Activated naive CD8-positive, alpha-beta T cell (primary cell): Measurements from ENCODE around the gene PDE2A.

ENCODE experiments used
- H3K27ac Mint-ChIP-seq: one replicate; pipeline ENCODE4 v1.8.0; 2021; ENCODE audit warnings: mixed read lengths
- H3K27me3 Mint-ChIP-seq: one replicate; pipeline ENCODE4 v1.8.0; 2021; ENCODE audit warnings: mixed read lengths
- H3K36me3 Mint-ChIP-seq: one replicate; pipeline ENCODE4 v1.8.0; 2021; ENCODE audit warnings: mixed read lengths
- H3K4me1 Mint-ChIP-seq: one replicate; pipeline ENCODE4 v1.8.0; 2021; ENCODE audit warnings: low read depth, mixed read lengths
- H3K4me3 Mint-ChIP-seq: one replicate; pipeline ENCODE4 v1.8.0; 2021; ENCODE audit warnings: mild to moderate bottlenecking, mixed read lengths
- H3K9me3 Mint-ChIP-seq: one replicate; pipeline ENCODE4 v1.8.0; 2021; ENCODE audit warnings: low read depth, mixed read lengths

The PDE2A gene

DNA sequence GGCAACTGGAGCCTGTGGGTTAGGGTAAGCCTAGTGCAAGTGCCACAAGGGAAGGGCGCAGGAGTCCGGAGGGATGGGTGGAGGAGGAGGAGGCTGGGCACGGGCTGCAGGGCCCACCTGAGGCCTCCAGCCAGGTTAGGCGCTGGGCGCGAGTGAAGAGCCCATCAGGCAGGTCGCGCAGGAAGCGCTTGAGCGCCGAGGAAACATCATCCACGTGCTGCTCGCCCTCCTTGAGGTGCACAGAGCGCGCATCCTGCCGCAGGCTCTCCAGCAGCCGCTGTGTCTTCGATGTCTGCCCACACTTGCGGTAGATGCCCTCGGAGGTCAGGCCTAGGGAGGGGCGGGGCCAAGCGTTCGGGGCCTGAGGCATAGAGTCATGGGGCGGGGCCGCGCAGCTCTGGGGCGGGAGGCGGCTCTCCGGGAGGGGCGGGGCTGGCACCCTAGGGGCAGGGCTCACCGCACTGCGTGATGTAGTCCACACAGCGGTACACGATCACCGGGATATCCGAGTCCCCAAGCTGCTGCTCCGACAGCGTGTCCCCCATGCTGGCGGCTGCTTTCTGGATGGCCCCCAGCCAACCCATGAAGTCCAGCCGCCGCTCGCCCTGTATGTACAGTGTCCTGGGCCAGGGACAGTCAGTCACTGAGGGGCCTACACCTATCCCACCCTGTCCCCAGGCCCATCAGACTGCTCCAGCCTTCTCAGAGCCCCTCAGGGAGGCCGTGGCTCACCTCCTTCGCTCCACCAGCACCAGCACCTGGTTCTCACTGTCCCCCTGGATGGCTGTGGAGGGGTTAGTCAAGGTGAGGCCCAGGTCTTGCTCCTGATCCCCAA is 22.9 kb upstream of the PDE2A start:
- no peaks in the 10 kb centered on the region for H3K27me3 Mint-ChIP-seq
- H3K27ac Mint-ChIP-seq: no peak overlapping the region
- no peaks in the 10 kb centered on the region for H3K4me1 Mint-ChIP-seq
- H3K4me3 Mint-ChIP-seq: no peak overlapping the region
- H3K9me3 Mint-ChIP-seq: no peaks in the 10 kb centered on the region
- peaks cover 6% of the 10 kb centered on the region for H3K36me3 Mint-ChIP-seq

DNA sequence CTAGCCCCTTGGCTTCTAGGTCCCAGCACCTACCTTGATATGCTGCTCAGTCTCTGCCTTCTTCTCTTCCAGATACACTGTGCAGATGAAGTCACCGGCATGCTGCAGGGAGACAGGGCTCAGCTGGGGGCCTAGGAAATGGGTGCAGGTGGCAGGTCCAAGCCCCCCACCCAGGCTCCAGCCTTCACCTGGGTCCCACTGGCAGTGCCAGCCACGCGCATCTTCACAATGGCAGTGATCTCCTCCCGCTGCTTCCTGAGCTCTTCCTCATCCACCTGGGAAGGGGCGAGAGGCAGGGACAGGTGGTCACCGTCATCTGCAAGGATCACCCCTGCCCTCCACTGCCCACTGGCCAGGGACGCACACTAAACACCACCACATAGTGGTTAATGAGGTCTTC is 21.1 kb upstream of the PDE2A start:
- no peaks in the 10 kb centered on the region for H3K4me1 Mint-ChIP-seq
- peaks cover 6% of the 10 kb centered on the region for H3K36me3 Mint-ChIP-seq
- no peak overlapping the region for H3K27ac Mint-ChIP-seq
- H3K27me3 Mint-ChIP-seq: no peaks in the 10 kb centered on the region
- H3K4me3 Mint-ChIP-seq: no peak overlapping the region
- no peaks in the 10 kb centered on the region for H3K9me3 Mint-ChIP-seq

DNA sequence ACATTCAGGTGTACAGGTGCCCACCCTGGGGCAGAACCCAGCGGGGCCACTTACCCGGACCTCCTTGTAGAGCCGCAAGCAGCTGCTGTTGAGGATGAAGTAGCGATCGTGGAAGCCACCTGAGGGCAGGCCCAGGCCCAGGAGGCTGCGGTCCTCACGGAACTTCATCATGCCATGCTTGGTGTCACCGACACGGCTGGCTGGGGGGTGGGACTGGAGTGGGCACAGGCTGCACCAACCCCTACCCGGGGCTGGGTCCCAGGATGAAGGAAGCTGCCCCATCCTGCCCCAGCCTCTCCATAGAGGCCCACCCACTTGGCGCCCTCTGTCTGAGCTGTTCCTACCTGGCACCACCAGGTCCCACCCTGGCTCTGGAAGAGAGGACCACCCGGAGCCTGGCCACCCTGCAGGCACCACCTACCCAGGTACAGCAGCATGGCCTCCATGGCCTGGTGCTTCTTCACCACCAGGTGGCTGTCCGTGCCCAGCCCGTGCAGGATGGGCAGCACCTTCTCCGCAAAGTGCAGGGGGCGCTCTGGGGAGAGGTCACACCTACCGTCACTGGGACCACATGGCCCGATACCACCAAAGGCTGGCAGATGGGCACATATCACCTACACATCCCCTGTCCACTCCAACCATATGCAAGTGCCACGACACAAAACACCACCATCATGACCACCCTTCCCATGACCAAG is 19.2 kb upstream of the PDE2A start:
- no peak overlapping the region for H3K27ac Mint-ChIP-seq
- H3K4me3 Mint-ChIP-seq: no peak overlapping the region
- H3K4me1 Mint-ChIP-seq: peaks cover 2% of the 10 kb centered on the region
- H3K9me3 Mint-ChIP-seq: no peaks in the 10 kb centered on the region
- no peaks in the 10 kb centered on the region for H3K27me3 Mint-ChIP-seq
- H3K36me3 Mint-ChIP-seq: peaks cover 6% of the 10 kb centered on the region

DNA sequence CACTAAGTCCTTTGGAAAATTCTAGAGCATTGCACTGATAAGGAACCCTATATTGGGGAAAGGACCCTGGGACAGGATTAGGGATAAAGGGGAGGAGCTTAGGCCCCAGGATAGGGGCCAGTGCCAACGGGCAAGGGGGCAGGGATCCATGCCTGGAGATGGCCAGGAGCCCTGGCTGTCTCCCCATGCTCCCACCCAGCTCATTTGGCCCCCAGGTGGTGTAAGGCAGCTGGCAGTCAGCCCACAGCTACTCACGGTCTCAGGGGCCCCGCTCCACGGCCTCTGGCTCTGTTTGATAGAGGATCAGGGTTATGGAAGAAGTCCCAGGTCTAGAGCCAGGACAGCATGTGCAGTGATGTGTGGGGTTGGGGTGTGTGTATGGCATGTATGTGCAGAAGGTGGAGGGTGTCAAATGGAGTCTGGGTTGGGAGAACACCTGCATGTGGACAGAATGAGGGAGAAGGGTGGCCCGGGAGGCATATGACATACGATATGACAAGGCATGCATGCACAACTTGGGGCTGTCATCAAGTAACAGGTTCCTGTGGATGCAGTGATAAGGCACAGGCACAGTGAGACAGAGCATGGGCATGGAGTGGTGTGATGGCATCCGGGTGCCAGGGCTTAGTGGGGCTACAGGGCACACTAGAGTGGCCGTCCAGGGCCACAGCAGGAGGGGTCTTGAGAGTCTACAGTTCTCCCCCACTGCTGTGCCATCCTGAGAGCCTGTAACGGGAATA is 18.4 kb upstream of the PDE2A start:
- H3K36me3 Mint-ChIP-seq: peaks cover 6% of the 10 kb centered on the region
- H3K27me3 Mint-ChIP-seq: no peaks in the 10 kb centered on the region
- peaks cover 2% of the 10 kb centered on the region for H3K4me1 Mint-ChIP-seq
- H3K4me3 Mint-ChIP-seq: no peak overlapping the region
- H3K27ac Mint-ChIP-seq: no peak overlapping the region
- H3K9me3 Mint-ChIP-seq: no peaks in the 10 kb centered on the region

DNA sequence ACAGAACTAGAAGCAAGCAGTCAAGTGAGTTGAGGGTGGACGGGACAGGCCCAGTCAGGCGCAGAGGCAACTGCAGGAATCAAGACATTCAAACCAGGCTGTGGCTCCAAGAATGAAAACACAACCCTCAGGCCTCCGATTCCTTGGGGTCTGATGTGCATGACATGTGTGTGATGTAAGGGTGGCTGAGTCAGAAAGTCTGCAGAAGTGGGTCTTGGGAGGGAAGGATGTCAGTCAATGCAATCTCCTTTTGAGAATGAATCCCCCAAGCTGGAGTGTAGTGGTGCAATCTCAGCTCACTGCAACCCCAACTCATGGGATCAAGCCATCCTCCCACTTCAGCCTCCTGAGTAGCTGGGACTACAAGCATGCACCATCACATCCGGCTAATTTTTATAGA is 15.9 kb upstream of the PDE2A start:
- H3K36me3 Mint-ChIP-seq: peaks cover 4% of the 10 kb centered on the region
- peak overlapping the region; percentile 35 for H3K27ac Mint-ChIP-seq
- H3K27me3 Mint-ChIP-seq: no peaks in the 10 kb centered on the region
- no peak overlapping the region for H3K4me3 Mint-ChIP-seq
- peaks cover 15% of the 10 kb centered on the region for H3K4me1 Mint-ChIP-seq
- H3K9me3 Mint-ChIP-seq: no peaks in the 10 kb centered on the region

DNA sequence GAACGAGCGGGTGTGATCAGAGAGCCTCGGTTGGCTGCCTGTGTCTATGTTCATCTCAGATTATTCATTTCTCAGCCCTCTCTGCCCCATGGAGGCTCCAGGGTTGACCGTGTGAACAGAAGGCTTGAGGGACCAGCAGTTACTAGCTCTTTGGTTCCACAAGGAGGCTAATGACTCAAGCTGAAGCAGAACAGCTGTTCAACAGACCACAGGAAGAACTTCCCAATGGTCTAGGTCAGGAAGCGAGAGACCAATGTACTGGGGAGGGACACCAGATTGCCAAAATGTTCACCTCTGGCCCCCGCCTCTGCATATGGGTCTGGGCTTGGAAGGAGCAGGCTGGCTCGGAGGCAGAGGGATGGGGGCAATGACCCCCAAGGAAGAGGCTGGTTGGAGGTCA is 14.7 kb upstream of the PDE2A start:
- Mint-ChIP-seq H3K27ac (peak overlapping the region; percentile 41), H3K36me3 (no peaks in the 10 kb centered on the region), H3K27me3 (no peaks in the 10 kb centered on the region), H3K4me3 (no peak overlapping the region), H3K4me1 (peaks cover 15% of the 10 kb centered on the region), H3K9me3 (no peaks in the 10 kb centered on the region)

DNA sequence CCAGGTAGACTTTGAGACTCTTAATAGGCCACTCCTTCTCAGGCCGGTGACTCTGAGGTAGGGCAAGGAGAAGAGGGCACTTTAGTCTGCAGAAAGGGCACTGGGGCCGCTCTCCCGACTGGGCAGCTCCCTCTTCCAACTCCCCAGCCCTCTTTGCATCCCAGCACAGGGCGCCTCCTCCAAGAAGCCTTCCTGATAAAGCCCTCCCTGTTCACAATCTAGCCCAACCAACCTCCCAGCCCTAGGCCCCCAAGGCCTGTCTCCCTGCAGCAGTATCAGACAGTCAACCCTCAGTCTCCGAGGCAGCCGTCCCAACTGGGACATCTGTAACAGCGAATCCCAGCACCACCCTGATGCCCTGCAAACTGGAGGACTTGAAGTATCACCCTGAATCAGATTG is 14.3 kb upstream of the PDE2A start:
- H3K27me3 Mint-ChIP-seq: no peaks in the 10 kb centered on the region
- peaks cover 15% of the 10 kb centered on the region for H3K4me1 Mint-ChIP-seq
- no peaks in the 10 kb centered on the region for H3K9me3 Mint-ChIP-seq
- no peak overlapping the region for H3K4me3 Mint-ChIP-seq
- no peaks in the 10 kb centered on the region for H3K36me3 Mint-ChIP-seq
- H3K27ac Mint-ChIP-seq: no peak overlapping the region

DNA sequence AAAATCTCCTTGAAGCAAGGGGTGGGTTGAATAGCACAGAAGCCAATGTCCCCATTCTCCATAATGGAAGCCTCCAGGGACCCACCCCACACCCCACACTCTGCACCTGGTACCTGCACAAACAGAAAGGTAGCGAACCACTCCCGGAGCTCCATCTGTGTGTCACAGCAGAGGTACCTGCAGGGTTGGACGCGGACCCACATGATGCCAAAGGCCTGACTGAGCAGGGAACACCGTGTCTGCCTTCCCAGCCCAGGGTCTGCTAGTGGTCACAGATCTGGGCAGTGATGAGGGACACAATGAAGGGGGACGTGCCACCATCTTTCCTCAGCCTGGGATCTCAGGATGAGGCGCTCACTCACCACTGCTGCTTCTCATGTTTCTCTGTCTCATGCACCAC is 13.1 kb upstream of the PDE2A start:
- H3K27ac Mint-ChIP-seq: peak overlapping the region; percentile 76
- no peaks in the 10 kb centered on the region for H3K27me3 Mint-ChIP-seq
- no peak overlapping the region for H3K4me3 Mint-ChIP-seq
- H3K4me1 Mint-ChIP-seq: peaks cover 15% of the 10 kb centered on the region
- no peaks in the 10 kb centered on the region for H3K9me3 Mint-ChIP-seq
- no peaks in the 10 kb centered on the region for H3K36me3 Mint-ChIP-seq

DNA sequence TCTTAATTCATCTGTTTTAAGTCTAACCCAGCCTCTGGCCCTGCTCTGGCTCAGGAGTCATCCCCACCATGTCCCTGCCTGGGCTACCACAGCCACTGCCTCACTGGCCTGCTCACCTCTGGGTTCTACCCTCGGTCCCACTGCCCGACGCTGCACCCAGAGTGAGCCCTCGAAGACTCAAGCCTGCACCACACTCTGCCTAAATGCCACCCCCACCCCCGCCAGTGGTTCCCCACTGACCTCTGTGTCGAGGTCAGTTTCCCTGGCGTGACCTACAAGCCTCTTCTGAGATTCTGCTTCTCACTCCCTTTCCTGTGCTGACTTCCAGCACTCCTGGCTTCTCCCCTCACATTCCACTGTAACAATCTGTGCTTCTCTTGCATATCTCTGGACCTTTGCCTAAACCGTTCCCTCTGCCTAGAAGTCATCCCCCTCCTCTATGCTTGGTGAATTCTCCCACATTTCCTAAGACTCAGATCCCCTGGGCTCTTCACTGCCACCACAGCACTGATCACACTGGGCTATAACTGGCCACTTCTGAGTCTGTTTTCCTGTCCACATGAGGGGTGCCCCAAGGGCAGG is 12.5 kb upstream of the PDE2A start:
- H3K4me3 Mint-ChIP-seq: peak overlapping the region; percentile 30
- peaks cover 15% of the 10 kb centered on the region for H3K4me1 Mint-ChIP-seq
- no peaks in the 10 kb centered on the region for H3K27me3 Mint-ChIP-seq
- H3K27ac Mint-ChIP-seq: peak overlapping the region; percentile 76
- H3K9me3 Mint-ChIP-seq: no peaks in the 10 kb centered on the region
- no peaks in the 10 kb centered on the region for H3K36me3 Mint-ChIP-seq

DNA sequence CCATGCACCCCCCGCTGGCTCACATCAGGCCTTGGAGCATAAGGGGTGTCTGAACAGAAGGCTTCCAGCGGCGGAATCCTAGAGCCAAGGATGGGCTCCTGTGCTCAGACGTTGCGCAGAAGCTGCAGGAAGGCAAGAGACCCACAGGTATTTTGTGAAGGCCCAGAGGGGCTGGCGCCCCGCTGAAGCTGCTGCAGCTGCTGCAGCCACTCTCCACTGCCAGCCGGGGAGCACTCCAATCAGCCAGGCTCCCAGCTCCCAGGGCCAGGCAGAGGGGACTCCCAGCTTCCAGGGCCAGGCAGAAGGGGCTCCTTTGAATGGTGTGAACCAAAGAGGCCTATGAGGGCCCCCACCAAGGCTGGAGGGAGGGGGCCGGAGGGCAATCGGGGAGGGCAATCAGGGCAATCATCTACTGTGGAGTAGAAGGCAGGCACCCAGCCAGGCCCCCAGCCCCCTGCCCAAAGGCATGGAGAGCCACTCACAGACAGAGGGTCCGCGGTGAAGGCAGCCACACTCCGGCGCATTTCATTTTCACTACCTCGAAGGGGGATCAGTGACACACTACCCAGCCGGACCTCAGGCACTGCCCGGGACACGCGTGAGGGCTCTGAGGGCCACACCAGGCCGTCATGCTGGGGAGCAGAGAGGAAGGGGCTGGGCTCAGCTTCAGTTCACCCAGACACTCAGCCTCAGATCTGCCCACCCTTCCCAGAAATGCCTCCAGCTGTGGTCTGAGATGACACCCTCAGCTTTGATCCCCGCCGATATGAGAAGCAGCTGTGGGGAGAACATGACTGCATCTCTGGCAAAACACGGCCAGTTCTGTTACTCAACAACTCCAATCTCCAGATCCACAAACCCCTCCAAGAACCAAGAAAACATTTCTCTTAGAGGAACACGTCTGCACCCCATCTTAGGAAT is 11.6 kb upstream of the PDE2A start:
- Mint-ChIP-seq H3K27me3 (no peaks in the 10 kb centered on the region), H3K36me3 (no peaks in the 10 kb centered on the region), H3K9me3 (no peaks in the 10 kb centered on the region), H3K4me3 (no peak overlapping the region), H3K27ac (peak overlapping the region; percentile 76), H3K4me1 (peaks cover 15% of the 10 kb centered on the region)

DNA sequence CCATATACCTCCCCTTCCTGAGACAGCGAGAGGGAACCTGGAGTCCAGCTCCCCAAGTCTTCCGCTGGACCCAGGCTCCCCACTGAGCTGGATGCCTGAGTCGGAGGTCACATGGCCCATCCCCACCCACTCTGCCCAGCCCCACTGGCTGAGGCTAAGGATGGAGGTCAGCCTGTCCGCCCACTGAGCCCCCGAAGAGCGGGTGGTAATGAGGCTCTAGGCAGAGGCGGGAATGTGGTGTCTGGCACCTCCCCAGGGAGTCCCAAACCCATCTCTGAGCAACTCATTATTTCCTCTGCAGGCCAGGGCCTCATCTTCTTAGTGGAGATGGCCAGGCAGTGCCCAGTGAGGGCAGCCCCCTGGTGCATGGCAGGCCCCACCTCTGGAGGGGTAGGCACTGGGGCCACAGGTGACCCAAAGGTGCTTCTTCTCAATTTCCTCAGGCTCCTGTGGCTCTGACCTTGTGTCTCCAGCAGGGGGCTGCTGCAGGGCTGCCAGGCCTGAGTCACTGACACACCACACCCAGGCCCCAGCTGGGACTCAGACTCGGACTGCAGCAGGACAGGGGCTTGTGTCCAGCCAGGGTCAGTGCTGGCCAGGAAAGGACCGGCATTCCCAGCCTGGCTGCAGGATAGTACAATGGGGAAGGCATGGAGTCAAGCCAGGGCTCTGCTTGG is 10.2 kb upstream of the PDE2A start:
- peaks cover 15% of the 10 kb centered on the region for H3K4me1 Mint-ChIP-seq
- no peak overlapping the region for H3K27ac Mint-ChIP-seq
- H3K4me3 Mint-ChIP-seq: no peak overlapping the region
- no peaks in the 10 kb centered on the region for H3K27me3 Mint-ChIP-seq
- no peaks in the 10 kb centered on the region for H3K9me3 Mint-ChIP-seq
- H3K36me3 Mint-ChIP-seq: no peaks in the 10 kb centered on the region

DNA sequence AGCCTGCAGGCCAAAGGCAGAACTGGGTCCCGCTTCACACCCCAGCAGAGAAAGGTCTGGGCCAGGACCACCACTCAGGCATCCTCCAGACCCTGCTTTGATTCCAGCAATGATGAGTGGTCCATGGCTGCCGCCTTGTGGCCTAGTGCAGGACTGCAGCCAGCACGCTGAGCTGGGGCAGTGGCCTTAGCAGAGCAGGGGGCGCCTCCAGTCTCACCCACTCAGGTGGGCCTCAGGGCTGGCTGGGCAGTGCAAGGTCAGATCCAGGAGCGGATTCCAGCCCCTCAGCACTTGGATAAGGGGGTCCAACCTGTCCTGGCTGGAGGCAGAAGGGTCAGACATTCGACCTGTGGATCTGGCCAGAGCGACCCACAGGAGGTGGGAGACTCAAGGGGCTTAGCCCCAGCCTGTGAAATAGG is 9.6 kb upstream of the PDE2A start:
- Mint-ChIP-seq H3K9me3 (no peaks in the 10 kb centered on the region), H3K4me3 (no peak overlapping the region), H3K36me3 (no peaks in the 10 kb centered on the region), H3K27ac (no peak overlapping the region), H3K27me3 (no peaks in the 10 kb centered on the region), H3K4me1 (peaks cover 15% of the 10 kb centered on the region)

DNA sequence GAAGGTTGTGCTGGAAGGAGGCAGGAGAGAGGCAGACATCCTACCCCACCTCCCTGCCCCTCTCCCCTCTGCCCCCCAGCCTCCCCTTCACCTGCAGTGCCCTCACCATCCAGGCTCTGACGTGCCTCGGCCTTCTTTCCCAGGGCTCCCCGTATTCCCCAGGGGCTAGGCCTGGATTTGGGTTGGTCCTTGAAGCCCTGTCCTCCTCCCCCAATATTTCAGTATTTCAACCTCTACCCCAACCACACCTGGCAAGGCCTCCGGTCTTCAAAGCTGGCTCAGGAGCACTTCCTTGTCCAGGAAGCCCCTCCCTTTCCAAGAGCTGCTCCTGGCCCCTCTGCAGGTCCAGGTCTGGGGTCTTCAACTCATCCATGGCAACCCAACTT is 8.6 kb upstream of the PDE2A start:
- H3K4me1 Mint-ChIP-seq: peaks cover 13% of the 10 kb centered on the region
- no peak overlapping the region for H3K27ac Mint-ChIP-seq
- H3K27me3 Mint-ChIP-seq: no peaks in the 10 kb centered on the region
- H3K36me3 Mint-ChIP-seq: no peaks in the 10 kb centered on the region
- no peaks in the 10 kb centered on the region for H3K9me3 Mint-ChIP-seq
- no peak overlapping the region for H3K4me3 Mint-ChIP-seq
